Tibial artery (tissue), 4 donors: ENCODE measurements around the gene CRK.

Experiments used
- DNase-seq, 2 donors: peaks; one replicate each; pipeline ENCODE4 v3.0.0-alpha.2; 2019
- H3K27ac ChIP-seq, 2 donors: fragments of 200-600 bp; sonication (generic) in 1 of 2; 1 replicate in 1 of 2; 2 replicates in 1 of 2; pipeline ENCODE4 v1.5.1; 2018 to 2019; ENCODE audit warnings: mild to moderate bottlenecking in 1 of 2
- H3K27me3 ChIP-seq, 2 donors: fragments of 200-600 bp; sonication (generic) in 1 of 2; one replicate each; pipeline versions ENCODE4 v1.5.1 to v1.6.0; 2016 to 2019
- H3K36me3 ChIP-seq, 3 donors: fragments of 200-600 bp; sonication (generic) in 2 of 3; one replicate each; pipeline ENCODE4 v1.5.1; 2016 to 2019; ENCODE audit warnings: mild to moderate bottlenecking in 2 of 3
- H3K4me1 ChIP-seq, 4 donors: fragments of 200-600 bp; sonication (generic) in 2 of 4; 1 replicate in 3 of 4; 2 replicates in 1 of 4; pipeline ENCODE4 v1.5.1; 2016 to 2019
- H3K4me3 ChIP-seq, 2 donors: fragments of 200-600 bp; sonication (generic) in 1 of 2; 1 replicate in 1 of 2; 2 replicates in 1 of 2; pipeline ENCODE4 v1.5.1; 2018 to 2019; ENCODE audit warnings: mild to moderate bottlenecking in 2 of 2
- H3K9me3 ChIP-seq, 3 donors: fragments of 200-600 bp; sonication (generic) in 1 of 3; one replicate each; pipeline ENCODE4 v1.5.1; 2016 to 2019
- CTCF ChIP-seq, 2 experiments: fragments of 200-600 bp in 1 of 2; fragments of 450-650 bp in 1 of 2; IDR thresholded peaks; one replicate each; pipeline ENCODE4 v1.5.1; 2017 to 2019; ENCODE audit warnings: antibody characterized with exemption in 2 of 2, mild to moderate bottlenecking in 1 of 2, moderate library complexity in 1 of 2
- intact Hi-C: fragments of 100-400 bp; cut with DNase I; formaldehyde crosslinking; loops from one replicate; pipeline ENCODE4 v1.15.0; 2023; ENCODE audit warnings: low total_unique reads

CRK gene

GRCh38 chr17:1455797-1456599 is at the start of gene CRK:
TSS of gene CRK (minus strand) at chr17:1456232. CDS start at chr17:1456117, 115 bp downstream.
- peak in 1 of 2 experiments; percentile 29 for TF ChIP-seq CTCF (IDR thresholded peaks at IDR 0.05)
- Histone ChIP-seq H3K27ac (peak within 1 kb of the TSS; percentile 93 to 96), H3K9me3 (no peaks in the 10 kb centered on the region), H3K4me1 (peaks cover 0 to 65% (median 49%) of the 10 kb centered on the region in 4 donors), H3K27me3 (no peaks in the 10 kb centered on the region), H3K4me3 (peak within 1 kb of the TSS; percentile 92 to 93), H3K36me3 (peaks cover 0 to 12% (median 0%) of the 10 kb centered on the region in 3 donors)
- intact Hi-C loops: loop anchor here (5.0 kb wide), 2 partner anchors 36 to 56 kb away; partner anchors contain the start of gene MYO1C
- peak; percentile 94 to 98 for DNase-seq

DNA sequence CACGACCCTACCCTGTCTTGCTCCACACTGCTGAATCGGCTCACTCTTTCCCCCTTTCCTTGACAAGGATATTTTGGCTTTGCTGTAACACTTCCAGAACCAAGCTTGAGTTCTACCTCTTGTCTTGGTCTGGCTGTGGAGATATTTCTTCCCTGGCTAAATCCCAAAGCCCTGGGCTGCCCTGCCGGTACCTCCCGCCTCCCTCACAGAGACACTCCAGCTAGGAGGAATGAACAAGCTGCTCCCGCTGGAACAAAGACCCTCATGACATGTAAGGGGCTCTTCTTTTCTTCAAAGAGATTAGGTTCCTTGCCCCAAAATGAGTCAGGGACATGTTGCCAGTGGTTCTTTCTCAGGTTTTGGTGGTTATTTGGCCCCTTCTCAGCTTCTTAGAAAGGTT is 49.6 kb upstream of the CRK start:
- TF ChIP-seq CTCF (IDR thresholded peaks at IDR 0.05): no peak
- Histone ChIP-seq H3K36me3 (peaks cover 40 to 81% (median 57%) of the 10 kb centered on the region in 3 donors), H3K4me3 (no peak overlapping the region), H3K9me3 (no peaks in the 10 kb centered on the region), H3K27me3 (no peaks in the 10 kb centered on the region), H3K27ac (no peak overlapping the region), H3K4me1 (peaks cover 0 to 4% (median 1%) of the 10 kb centered on the region in 4 donors)
- intact Hi-C loops: no loop called here
- DNase-seq: no peak

DNA sequence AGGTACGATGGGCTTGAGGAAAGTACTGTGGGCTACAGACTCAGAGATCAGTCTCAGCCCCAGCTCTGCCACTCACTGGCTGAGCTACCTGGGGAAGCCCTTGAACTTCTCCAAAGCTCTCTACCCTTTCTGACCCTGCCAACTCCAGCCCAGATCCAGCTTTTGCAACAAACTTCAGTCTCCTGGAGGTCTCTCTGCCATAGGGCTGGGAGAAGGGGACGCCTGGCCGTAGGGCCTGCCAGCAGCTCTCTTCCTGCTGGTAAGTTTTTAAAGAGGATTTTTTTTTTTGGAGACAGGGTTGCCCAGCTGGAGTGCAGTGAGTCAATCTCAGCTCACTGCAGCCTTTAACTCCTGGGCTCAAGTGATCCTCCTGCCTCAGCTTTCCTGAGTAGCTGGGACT is 48.8 kb upstream of the CRK start:
- Histone ChIP-seq H3K4me1 (no peaks in the 10 kb centered on the region), H3K27me3 (no peaks in the 10 kb centered on the region), H3K36me3 (peaks cover 39 to 77% (median 53%) of the 10 kb centered on the region in 3 donors), H3K27ac (no peak overlapping the region), H3K4me3 (no peak overlapping the region), H3K9me3 (no peaks in the 10 kb centered on the region)
- no peak for TF ChIP-seq CTCF (IDR thresholded peaks at IDR 0.05)
- intact Hi-C loops: no loop called here
- no peak for DNase-seq

GRCh38 chr17:1503699-1504098 is 47.7 kb upstream of the CRK start:
- DNase-seq: no peak
- Histone ChIP-seq H3K4me3 (no peak overlapping the region), H3K27ac (no peak overlapping the region), H3K9me3 (no peaks in the 10 kb centered on the region), H3K36me3 (peaks cover 27 to 77% (median 43%) of the 10 kb centered on the region in 3 donors), H3K4me1 (no peaks in the 10 kb centered on the region), H3K27me3 (no peaks in the 10 kb centered on the region)
- TF ChIP-seq CTCF (IDR thresholded peaks at IDR 0.05): no peak
- intact Hi-C loops: no loop called here

- intact Hi-C loops: no loop called here
- Histone ChIP-seq H3K4me3 (no peak overlapping the region), H3K4me1 (peaks cover 0 to 38% (median 32%) of the 10 kb centered on the region in 4 donors), H3K27me3 (no peaks in the 10 kb centered on the region), H3K36me3 (peaks cover 11 to 61% (median 27%) of the 10 kb centered on the region in 3 donors), H3K9me3 (no peaks in the 10 kb centered on the region), H3K27ac (no peak overlapping the region)
- TF ChIP-seq CTCF (IDR thresholded peaks at IDR 0.05): no peak
- DNase-seq: no peak
Observed at GRCh38 chr17:1498869-1499268, 42.8 kb upstream of the CRK start.
